ENCODE measurements around the gene RASA3.

The RASA3 gene

DNA sequence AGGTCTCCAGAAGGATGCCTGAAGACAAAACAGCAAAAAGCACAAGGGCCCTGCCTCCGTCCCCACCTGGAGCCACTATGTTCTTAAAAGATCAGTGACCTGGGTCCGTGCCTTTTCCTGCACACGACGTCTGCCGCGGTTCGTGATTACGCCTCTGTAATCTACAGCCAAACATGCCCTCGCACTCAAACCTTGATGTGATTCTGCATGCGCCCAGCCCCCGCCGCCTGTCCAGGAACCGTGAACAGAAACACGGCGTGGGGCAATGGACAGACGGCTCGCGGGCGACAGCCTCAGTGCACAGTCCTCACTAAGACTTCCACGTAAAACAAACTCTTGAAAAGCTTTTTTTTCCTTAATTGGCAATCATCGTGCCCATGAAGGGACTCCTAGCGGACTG is 174.1 kb downstream of the RASA3 start:
- no peak for DNase-seq

DNA sequence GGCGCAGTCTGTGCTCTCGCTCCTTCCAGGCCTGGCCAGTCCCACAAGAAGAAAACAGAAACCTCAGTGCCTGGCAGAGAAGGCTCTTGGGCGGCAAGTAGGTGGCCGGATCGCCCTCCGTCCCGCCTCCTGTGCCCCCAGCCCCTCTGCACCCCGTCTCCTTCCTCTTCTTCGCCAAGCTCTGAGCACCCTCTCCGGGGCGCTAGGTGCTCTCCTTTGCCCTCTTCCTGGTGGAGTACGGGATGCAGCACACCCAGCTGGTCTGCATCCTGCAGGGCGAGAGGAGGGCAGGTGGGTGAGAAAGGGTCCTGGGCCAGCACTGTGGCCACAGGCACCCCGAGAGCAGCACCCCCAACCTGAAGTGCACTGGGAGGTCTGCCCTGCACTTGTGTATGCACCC is 175.9 kb downstream of the RASA3 start:
- no peak for DNase-seq

DNA sequence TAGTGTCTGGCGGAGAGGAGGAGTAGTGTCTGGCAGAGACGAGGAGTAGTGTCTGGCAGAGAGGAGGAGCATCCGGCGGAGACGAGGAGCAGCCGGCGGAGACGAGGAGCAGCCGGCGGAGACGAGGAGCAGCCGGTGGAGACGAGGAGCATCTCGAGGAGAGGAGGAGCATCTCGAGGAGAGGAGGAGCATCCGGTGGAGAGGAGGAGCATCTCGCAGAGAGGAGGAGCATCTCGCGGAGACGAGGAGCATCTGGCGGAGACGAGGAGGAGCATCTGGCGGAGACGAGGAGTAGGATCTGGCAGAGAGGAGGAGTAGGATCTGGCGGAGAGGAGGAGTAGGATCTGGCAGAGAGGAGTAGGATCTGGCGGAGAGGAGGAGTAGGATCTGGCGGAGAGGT is 176.7 kb downstream of the RASA3 start:
- no peak for DNase-seq

DNA sequence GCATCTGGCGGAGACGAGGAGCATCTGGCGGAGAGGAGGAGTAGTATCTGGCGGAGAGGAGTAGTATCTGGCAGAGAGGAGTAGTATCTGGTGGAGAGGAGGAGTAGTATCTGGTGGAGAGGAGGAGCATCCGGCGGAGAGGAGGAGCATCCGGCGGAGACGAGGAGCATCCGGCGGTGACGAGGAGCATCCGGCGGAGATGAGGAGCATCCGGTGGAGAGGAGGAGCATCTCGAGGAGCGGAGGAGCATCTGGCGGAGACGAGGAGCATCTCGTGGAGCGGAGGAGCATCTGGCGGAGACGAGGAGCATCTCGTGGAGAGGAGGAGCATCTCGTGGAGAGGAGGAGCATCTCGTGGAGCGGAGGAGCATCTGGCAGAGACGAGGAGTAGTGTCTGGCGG is 177.2 kb downstream of the RASA3 start:
- no peak for DNase-seq

DNA sequence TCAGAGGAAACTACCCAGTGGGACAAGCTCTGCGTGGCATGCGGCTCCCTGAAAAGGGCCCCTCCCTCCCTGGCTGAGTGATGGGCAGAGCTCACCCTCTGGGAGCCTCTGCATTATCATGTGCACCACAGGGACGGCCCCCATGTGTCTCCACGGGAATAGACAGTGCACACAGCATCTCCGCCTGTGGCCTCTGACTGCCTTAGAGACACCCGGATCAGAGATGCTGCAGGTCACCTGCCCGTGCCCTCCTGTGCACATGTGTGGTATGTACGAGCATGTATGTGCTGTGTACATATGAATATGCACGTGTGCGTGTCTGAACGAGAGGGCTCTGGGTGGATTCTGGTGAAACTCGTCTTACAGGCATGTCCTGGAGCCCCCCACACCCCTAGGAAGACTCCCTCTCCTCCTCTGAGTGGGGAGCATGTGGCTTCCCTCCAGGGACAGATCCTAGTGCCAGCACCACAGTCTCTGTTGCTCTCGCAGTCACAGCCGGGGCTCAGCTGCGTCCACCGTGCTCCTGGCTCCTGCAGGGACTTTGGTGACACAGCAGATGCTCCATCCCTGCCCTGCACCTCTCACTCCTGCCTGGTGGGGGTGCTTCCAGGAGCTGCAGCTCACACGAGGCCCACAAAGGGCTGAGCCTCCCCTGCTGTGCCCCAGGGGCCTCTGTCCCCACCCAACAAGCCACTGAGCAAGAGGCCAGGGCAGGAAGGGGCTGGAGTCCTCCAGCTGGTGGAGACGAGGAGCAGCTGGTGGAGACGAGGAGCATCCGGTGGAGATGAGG is 178.2 kb downstream of the RASA3 start:
- DNase-seq, result no peak

DNA sequence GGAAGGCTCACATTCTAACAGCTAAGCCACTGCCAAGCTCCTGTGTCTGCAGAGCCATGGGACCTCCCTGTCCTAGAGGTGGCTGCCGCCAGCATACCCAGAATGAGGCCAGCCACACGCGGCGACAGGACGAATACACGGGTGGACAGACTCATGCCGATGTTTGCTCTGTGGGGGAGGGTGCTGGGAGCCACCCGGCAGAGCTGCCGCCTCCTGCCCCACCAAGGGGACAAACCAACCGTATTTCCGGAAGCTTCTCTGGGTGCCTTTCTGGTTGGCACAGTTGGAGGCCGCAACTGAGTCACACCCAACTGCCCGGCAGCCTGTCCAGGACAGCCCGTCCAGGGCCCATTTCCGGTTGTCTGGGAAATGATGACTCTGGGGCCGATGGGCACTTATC is 178.9 kb downstream of the RASA3 start:
- no peak for DNase-seq

DNA sequence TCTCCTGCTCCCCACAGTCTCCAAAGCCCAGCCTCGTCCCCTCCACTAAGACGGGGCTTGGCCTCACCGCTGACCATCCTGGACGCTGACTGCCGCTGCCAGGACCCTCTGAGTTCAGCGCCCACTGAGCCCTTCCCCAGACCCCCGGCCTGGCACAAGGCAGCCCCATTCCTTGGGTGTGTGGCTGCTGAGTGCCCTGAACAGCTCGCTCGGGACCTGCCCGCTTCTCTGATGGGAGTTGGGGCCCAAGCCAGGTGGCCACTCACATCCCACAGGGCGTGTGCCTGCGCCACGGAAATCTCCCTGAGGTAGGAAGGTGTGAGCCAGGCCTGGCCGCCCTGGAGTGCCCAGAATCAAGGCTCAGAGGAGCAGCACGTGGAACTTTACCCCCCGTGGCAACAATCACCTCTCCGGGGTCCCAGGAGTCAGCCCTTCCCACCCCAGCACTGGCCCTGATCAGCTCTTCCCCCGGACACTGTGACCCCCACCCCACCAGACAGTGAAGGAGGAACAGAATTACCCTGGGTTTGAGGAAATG is 179.4 kb downstream of the RASA3 start:
- DNase-seq, result no peak

DNA sequence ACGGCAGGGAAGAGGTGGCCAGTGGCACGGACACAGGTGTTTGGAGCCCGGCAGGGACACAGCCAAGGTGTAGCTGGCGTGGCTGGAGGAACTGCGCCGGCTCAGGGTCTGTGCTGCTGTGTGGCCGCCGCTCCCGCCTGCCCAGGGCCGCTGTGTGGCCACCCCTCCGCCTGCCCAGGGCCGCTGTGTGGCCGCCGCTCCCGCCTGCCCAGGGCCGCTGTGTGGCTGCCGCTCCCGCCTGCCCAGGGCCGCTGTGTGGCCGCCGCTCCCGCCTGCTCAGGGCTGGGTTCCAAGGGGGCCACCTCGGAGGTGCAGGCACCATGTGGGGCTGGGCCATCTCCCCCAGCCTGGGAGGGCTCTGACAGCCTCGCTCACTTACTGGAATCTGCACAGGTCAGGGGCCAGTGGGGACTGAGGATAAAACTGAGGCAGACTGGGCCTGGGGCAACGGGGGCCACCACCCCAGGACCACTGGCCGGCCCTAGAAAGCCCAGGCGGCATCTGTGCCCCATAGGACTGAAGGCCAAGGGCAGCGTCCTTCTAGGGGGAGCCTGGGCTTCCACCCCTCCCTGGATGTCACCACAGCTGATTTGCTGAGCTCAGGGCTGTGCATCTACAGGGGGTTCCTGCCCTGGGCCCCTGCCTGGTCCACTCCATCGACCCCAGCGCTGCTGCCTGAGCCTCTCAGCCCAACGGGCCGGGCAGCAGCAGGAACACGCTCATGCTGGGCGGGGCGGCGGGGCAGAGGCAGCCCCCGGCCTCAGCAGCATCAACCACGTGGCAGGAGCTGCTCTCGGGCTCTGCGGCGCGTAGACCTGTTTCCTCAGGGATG is 180.1 kb downstream of the RASA3 start:
- no peak for DNase-seq

DNA sequence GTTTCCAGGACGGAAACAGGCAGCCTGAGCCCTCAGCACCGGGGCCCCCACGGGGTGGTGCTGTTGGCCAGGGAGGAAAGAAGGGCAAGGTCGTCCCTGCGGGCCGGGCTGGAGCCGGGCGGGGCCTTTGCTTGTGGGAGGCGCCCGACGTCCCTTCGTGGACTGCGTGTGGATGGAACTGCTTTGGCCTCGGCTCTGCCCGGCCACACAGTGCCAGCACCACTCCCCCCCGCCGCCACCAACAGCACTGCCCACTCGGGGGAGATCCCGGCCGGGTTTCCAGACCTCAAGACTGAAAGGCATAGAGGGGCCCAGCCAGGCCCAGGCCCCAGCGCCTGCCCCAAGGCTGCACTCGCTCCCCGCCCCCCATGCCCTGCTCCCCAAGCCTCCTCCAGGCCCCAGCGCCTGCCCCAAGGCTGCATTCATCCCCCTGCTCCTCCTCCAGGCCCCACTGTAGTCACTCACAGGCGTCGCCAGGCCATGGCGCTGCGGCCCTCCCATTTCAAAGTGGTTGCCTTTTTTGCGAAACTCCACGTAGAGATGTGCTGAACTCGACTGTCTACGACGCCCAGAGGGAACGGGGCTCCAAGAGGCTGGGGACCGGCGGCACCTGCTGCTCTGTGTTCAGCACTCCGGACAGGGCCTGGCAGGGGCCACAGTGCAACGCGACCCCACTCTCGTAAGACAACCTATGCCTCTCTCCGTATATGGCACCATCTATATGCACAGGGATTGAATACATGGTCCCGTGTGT is 181.0 kb downstream of the RASA3 start:
- peak in 3 of 4 experiments; percentile 10 to 26 (median 20) for DNase-seq

DNA sequence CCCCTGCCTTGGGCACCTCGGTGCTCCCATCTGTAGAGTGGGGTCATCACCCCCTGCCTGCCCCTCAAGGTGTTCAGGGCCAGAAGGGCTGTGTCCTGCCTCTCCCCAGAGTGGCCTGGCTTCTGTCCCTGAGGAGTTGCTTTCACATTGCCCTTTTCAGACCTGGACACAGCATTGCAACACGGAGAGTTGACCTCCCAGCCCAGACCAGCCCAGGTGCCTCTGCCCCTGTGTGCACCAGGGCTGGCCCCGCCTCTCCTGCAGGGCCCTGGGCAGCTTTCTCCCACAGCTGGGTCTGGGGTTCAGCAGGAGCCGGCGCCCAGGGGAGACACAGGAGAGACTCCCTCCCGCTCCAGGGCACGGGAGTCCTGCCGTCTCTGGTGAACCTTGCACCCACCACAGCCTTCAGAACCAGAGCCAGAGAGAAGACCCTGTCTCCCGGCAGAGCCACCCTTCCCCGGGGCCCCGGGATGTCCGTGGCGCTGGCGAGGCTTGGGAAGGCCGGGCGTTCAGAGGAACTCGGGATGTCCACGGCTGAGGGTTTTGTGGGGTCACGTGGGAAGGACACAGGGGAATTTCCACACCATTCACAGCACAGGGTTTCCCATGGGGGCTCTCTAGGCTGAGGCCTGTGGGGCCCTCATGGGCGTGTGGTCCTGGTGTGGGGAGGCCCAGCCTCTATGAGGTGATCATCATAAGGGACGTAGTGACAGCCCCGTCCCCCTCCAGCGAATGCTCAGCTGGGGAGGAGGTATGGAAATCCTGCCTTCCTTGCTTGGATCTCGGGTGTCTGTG is 181.8 kb downstream of the RASA3 start:
- no peak for DNase-seq

DNA sequence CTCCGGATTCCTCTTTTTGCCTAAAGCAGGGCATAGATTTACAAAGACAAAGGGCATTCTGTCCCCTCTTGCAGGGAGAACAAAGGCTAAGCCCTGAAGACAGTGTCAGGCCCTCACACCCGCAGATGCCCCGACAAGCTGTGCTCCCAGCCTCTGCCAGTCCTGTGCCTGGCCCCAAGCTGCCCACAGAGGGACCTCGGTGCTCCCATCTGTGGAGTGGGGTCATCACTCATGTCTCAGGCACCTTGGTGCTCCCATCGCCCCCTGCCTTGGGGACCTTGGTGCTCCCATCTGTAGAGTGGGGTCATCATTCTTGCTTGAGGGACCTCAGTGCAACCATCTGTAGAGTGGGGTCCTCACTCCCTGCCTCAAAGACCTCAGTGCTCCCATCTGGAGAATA is 182.9 kb downstream of the RASA3 start:
- DNase-seq, result no peak

DNA sequence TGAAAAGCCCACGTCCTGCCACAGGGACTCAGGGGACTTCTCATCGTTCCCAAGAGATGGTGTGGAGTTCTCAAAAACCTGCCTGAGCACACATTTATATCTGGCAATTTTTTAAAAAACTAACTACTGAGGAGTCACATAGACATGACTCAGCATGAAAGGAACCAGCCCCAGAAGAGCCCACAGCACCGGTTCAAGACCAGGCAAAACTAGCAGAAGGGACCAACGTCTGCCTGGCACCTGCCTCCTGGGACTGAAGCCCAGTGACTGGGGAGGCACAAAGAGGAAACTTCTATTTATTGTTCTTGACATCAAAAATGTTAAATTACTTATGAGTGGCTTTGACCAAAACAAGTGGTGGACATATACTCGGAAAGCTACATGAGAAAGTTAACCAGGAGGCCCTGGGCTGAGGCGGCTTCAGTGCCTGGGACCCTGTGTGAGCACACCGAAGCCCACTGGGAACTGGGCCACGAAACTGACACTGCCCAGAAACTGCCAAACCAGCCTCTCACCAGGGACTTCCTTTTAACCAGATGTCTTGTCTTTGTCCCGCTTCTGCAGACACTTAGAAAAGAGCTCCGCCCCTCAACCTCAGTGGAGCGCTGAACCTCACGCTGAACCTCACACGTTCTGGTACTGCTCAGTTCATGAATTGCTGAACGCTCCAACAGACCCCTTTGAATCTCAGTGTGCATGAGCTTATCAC is 184.2 kb downstream of the RASA3 start:
- no peak for DNase-seq

DNA sequence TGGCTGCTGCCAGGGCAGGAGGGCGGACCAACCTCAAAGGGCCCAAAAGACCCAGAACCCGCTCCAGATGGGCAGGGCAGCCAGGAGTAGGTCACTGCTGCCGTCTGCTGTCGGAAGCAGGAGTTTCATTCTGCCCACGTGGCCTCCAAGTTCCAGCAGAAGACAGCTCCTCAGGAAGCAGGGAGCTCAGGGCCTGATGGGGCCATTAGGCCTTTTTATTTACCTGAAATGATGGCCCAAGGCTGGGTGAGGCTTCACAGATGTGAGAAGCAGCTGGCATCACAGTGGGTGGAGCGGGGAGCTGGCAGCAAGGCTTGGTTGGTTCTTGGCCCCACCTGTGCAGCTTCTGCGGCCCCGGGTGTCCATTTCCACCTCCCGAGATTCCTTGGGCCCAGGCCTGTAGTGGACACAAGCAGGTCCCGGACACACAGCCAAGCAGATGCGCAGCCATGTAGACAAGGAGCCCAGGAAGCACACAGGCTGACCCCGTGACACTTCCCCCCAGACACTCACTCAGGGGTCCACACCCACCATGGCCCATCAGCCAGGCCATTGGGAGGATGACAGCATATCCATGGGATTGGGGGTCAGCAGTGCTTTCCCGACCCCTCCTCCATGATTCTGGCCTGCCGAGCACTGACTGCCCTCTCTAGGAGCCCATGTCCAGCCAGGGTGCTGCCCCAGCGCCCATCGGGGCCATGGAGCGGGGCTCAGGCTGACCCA is 185.0 kb downstream of the RASA3 start:
- DNase-seq, result no peak

DNA sequence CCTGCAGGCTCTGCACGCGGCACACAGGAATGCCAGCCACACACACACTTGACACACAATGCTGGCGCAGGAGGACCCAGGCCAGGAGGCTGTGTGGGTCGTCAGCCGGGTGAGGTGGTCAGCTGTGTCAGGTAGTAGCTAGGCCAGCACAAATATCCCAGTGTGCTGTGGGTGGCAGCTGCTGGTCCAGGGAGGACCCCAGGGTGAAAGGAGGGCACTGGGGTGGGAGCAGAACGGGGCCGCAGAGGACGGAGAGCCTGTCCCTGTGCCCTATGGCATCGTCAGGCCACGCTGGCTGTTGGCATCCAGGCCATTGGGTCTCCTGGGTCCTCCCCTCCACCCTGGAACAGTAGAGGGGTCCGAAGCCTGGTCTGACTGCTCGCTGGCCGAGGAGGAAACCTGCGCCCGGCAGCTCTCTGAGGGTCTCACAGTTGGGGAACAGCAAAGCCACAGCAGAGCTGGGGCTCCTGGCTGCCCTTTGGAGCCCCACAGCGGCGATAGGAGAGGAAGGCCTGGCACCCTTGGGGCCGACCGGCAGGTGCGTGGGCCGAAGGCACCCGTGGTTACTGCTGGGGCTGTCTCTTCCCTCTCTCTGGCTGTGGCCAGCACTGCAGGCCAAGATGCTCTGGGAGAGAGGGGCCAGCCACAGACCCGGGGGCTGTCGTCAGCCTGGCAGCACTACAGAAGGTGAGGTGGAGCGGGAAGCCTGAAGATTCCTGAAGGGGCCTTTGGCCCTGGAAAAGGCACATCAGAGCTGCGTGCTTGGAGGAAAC is 185.8 kb downstream of the RASA3 start:
- no peak for DNase-seq

DNA sequence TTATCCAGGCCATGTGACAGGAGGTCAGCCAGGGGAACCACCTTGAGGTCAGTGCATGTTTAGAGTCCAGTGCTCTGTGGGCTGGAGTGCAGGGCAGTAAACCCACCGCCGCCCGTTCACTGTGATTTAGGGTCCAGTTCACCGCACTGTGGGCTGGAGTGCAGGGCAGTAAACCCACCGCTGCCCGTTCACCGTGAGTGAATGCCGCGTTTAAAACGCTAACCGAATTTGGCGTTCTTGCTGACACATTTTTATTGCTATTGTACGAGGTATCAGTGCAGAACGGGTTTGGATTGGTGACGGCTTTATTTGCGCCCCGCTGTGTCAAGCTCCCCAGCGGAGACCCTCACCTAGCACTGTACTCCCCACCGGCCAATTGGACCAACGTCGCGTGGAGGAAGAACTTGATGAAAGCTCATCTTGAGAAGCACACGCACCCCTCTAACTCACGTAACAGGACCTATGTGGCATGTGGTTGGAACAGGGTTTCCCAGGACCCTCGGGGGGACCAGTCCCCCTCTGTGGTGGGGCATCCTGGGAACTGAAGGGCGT is 186.5 kb downstream of the RASA3 start:
- DNase-seq, result no peak

DNA sequence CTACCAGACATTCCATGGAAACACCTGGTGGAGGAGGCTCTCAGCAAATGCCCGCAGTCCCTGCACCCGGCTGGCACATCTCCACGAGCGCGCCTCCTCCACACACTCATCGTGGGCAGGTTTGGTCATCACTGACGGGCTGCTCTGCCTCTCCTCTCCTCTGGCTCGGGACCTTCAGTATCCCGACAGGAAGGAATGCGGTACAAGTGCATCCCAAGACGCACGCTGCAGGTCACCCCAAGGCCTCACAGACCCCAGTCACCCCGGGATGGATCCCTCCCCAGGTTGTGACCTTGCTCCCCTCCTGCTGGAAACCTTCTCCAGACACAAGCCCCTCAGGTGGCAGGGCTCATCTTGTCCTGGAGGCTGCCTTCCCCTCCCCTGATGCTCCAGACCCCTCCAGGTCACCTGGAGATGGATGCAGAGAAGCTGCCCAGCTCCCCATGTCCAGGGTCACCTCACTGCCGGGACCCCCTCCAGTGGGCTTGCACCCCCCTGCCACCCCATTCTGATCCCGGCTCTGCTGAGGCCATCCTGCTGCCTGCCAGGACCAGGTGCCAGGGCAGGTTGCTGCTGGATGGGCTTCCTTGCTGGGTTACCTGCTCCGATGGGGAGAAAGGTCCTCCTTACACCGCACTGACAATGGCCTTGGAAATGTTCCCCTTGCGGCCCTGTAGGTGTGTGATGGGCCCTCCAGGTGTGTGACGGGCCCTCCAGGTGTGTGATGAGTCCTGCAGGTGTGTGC is 188.4 kb downstream of the RASA3 start:
- DNase-seq, result no peak

DNA sequence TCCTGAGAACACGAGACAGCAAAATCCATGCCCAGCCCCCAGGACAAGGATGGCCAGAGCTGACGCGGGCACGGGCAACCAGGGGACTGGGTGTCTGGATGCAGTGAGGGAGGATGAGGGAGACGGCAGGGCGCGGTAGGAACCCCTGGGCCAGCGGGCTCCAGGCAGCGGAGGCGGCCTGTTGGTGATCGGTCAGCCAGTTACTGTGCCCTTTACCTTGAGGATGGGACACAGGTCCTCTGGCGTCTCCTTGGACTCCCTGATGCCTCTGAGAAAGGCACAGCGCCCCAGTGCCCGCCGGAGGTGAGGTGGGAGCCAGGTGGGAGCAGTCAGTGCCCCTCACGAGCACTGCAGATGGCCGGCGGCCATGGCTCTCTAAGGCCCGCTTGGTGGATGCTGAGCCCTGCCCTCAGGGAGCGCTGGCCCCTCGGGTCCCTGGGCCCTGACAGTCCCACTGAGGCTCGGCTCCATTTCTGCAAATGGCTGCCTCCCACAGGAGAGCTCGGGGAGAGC is 189.8 kb downstream of the RASA3 start:
- no peak for DNase-seq

DNA sequence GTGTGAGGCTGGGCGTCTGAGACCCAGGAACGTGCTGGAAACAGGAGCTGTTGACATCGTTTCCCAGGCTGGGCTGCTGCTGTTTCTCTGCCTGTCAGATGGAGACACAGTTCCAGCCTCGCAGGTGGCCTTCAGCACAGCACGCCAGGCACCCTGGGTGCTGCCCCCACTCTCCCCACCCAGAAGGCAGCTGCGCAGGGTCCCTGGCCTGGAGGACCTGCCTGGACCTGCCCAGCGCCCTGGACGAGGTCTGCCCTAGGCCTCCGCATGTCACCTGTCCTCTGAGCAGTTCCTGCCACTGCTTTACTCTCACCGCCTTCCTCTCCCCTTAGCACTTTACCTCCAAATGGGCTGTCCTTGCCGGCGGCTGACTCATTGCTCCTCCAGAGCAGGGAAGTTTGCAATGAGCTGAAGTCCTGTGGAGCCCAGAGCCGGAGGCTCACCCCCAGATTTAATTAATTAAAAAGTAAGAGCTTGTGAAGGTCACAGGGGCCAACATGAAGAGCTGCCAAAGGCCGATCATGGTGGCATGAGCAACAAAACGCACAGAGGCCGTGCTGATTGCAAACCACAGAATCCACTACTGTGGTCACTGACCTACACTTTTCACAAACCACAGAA is 190.7 kb downstream of the RASA3 start:
- no peak for DNase-seq

DNA sequence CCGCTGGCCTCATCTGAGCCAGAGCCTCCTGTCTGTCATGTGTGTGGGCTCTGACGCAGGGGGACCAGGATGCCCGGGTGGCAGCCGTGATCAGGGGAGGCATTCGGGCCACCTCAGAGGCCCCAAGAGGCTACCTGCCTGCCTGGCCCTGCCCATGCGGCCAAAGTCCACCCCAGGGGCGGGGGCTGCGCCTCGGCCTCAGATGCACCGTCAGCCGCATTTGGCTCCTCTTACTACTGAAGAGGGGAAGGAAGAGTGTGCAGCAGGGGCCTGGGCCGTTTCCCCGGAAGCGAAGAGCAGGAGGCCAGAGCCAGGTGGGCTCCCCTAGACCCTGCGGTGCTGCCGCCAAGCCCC is 192.5 kb downstream of the RASA3 start:
- DNase-seq, result no peak
